ENCODE results near the gene CRKL. TPM values are rescaled to one million over a fixed set of nuclear protein-coding genes. Genes with fewer than 3 reads are reported as not detected.

Gene CRKL
- total RNA-seq, 1 donor from 2014 or later: 59.1 TPM

DNA sequence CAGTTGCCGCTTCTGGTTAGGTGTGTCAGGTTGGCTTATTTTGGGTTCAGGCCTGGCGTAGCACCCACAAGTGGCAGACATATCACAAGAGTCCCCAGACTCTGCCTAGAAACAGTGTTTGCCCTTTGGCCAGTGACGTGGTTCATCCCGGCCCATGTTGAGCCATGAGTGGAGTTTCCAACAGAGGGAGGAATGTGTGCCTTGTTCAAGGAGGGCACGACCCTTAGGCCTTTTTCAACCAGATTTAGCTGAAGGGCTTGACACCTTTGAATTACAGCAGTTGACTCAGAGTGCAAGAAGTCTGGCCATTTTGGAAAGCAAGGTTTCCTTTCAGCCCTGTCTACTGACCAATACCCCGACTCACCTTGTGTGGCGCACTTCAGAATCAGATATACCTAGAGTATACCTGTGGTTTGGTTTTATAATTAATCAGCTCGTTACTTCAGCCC lies 34.7 kb downstream of the CRKL start:
- Mint-ChIP-seq H3K27me3 (ENCODE audit: unreplicated experiment) (peaks cover 3% of the 10 kb centered on the region), H3K36me3 (ENCODE audit: low read depth, unreplicated experiment) (peaks cover 9% of the 10 kb centered on the region), H3K9me3 (ENCODE audit: unreplicated experiment) (no peaks in the 10 kb centered on the region), H3K4me1 (ENCODE audit: unreplicated experiment) (peaks cover 11% of the 10 kb centered on the region), H3K4me3 (ENCODE audit: unreplicated experiment) (no peak overlapping the region), H3K27ac (ENCODE audit: unreplicated experiment) (no peak overlapping the region)
- TF ChIP-seq, protein P1, sequence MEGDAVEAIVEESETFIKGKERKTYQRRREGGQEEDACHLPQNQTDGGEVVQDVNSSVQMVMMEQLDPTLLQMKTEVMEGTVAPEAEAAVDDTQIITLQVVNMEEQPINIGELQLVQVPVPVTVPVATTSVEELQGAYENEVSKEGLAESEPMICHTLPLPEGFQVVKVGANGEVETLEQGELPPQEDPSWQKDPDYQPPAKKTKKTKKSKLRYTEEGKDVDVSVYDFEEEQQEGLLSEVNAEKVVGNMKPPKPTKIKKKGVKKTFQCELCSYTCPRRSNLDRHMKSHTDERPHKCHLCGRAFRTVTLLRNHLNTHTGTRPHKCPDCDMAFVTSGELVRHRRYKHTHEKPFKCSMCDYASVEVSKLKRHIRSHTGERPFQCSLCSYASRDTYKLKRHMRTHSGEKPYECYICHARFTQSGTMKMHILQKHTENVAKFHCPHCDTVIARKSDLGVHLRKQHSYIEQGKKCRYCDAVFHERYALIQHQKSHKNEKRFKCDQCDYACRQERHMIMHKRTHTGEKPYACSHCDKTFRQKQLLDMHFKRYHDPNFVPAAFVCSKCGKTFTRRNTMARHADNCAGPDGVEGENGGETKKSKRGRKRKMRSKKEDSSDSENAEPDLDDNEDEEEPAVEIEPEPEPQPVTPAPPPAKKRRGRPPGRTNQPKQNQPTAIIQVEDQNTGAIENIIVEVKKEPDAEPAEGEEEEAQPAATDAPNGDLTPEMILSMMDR (IDR thresholded peaks at IDR 0.05; ENCODE audit: unreplicated experiment): no peak
- no peak for DNase-seq (ENCODE audit: low spot score)

DNA sequence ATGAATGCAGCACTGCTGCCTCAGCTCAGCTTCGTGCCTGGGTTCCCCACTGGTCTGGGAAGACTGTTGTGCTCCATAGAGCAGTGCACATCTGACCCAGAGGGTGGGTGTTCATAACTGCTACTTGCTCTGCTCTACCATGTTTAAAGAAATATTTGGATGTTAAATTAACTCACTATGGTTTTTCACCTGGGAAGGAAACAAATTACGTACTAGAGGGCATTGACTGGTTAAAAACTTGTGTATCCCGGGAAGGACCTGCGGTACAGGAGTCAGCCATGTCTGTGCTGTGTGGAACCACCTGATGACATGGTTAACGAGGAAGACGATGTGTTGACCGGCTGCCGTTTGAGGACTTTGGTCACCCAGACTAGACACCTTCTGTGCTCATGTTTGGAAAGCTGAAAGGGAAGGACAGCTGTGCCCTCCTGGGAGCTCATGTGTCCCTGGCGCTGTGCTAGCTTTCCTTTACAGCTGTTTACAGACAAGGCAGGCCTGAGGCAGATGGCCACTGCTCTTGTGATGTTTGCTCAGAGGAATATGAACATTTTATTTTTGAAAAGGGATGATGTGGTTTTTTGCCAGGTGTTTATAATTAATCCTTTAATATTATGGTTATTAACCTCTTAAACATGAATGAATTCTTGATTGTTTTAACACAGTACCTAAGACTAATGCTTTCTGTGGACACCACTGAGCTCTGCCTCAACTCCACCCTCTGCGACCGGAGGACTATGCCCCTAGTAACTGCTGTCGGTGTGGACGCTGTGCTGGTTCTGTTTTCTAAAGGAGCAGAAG lies 35.5 kb downstream of the CRKL start:
- H3K9me3 Mint-ChIP-seq (ENCODE audit: unreplicated experiment): no peaks in the 10 kb centered on the region
- no peak overlapping the region for H3K4me3 Mint-ChIP-seq (ENCODE audit: unreplicated experiment)
- peaks cover 9% of the 10 kb centered on the region for H3K36me3 Mint-ChIP-seq (ENCODE audit: low read depth, unreplicated experiment)

DNA sequence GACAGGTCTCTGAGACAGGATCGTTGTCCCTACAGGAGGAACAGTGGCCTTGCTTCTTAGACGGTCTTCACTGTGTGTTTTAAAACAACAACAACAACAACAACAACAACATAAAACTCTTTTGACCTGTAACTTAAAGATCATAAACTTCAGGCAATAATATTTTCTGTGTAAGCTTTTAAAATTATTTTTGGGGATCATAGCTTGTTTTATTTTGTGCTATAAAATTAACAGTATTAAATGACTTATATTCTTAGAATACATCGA lies 36.1 kb downstream of the CRKL start:
- H3K27me3 Mint-ChIP-seq (ENCODE audit: unreplicated experiment): peaks cover 6% of the 10 kb centered on the region
- H3K9me3 Mint-ChIP-seq (ENCODE audit: unreplicated experiment): no peaks in the 10 kb centered on the region
- no peak overlapping the region for H3K4me3 Mint-ChIP-seq (ENCODE audit: unreplicated experiment)
- peaks cover 11% of the 10 kb centered on the region for H3K4me1 Mint-ChIP-seq (ENCODE audit: unreplicated experiment)
- TF ChIP-seq, protein P1 (IDR thresholded peaks at IDR 0.05; ENCODE audit: unreplicated experiment): no peak
- peaks cover 9% of the 10 kb centered on the region for H3K36me3 Mint-ChIP-seq (ENCODE audit: low read depth, unreplicated experiment)
- DNase-seq (ENCODE audit: low spot score): no peak
- no peak overlapping the region for H3K27ac Mint-ChIP-seq (ENCODE audit: unreplicated experiment)

More for the DNA sequence above, 35.5 kb downstream of the CRKL start:
- H3K4me1 Mint-ChIP-seq (ENCODE audit: unreplicated experiment): peaks cover 11% of the 10 kb centered on the region
- TF ChIP-seq, protein P1 (IDR thresholded peaks at IDR 0.05; ENCODE audit: unreplicated experiment): no peak
- H3K27ac Mint-ChIP-seq (ENCODE audit: unreplicated experiment): no peak overlapping the region
- peaks cover 3% of the 10 kb centered on the region for H3K27me3 Mint-ChIP-seq (ENCODE audit: unreplicated experiment)
- DNase-seq (ENCODE audit: low spot score): no peak

DNA sequence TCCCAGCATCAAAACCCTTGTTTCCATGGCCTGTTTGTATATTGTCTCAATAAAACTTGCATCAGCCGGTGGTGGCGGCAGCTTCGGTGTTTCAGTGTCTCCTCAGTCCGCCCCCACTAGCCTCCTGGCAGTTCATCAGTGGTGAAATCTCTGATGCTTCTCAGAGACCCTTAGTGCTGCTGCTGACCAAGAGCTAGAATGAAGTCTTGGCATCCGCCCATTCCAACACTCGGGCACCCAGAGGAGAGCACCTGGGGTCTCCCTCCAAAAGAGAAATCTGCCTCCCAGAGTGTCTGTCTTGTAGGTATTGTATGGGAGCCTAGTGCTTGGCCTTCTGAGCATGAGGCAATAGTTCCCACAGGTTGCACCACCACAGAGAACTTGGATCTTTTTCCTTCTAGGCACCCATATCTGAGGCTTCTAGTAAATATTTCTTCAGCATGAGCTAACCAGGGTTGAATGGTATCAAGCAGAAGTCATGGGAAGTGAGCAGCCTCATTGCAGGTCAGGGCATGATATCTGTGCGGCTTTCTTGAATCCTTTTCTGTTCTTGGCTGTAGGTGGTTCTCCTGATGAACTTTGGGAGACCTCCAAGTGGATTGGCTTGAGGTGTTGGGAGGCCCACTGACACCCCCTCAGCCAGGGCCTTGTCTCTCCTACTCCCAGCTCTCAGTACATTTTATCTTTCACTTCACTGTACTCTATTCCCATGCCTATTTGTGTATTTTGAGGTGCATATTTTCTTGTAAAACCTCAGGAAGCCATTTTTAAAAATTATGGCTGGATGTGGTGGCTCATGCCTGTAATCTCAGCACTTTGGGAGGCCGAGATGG lies 36.7 kb downstream of the CRKL start:
- Mint-ChIP-seq H3K27me3 (ENCODE audit: unreplicated experiment) (peaks cover 7% of the 10 kb centered on the region), H3K9me3 (ENCODE audit: unreplicated experiment) (no peaks in the 10 kb centered on the region), H3K4me1 (ENCODE audit: unreplicated experiment) (peaks cover 11% of the 10 kb centered on the region), H3K27ac (ENCODE audit: unreplicated experiment) (no peak overlapping the region), H3K4me3 (ENCODE audit: unreplicated experiment) (peak overlapping the region; percentile 27), H3K36me3 (ENCODE audit: low read depth, unreplicated experiment) (peaks cover 9% of the 10 kb centered on the region)
- TF ChIP-seq, protein P1 (IDR thresholded peaks at IDR 0.05; ENCODE audit: unreplicated experiment): no peak
- no peak for DNase-seq (ENCODE audit: low spot score)

DNA sequence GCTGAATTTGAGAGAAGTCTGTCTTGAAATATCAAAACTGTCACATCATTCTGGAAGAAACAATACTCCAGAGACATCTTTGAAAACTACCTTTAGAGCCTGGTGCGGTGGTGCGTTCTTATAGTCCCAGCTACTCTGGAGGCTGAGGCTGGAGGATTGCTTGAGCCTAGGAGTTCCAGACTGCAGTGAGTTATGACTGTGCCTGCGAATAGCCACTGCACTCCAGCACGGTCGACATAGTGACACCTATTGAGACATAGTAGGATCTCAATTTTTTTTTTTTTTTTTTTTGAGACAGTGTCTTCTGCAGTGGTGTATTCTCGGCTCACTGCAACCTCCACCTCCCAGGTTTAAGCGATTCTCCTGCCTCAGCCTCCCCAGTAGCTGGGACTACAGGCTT lies 38.3 kb downstream of the CRKL start:
- H3K9me3 Mint-ChIP-seq (ENCODE audit: unreplicated experiment): no peaks in the 10 kb centered on the region
- H3K4me1 Mint-ChIP-seq (ENCODE audit: unreplicated experiment): no peaks in the 10 kb centered on the region
- no peaks in the 10 kb centered on the region for H3K36me3 Mint-ChIP-seq (ENCODE audit: low read depth, unreplicated experiment)
- H3K4me3 Mint-ChIP-seq (ENCODE audit: unreplicated experiment): no peak overlapping the region
- peaks cover 5% of the 10 kb centered on the region for H3K27me3 Mint-ChIP-seq (ENCODE audit: unreplicated experiment)
- DNase-seq (ENCODE audit: low spot score): no peak
- no peak overlapping the region for H3K27ac Mint-ChIP-seq (ENCODE audit: unreplicated experiment)
- TF ChIP-seq, protein P1 (IDR thresholded peaks at IDR 0.05; ENCODE audit: unreplicated experiment): no peak

Data from endothelial cell (in vitro differentiated cells).